Heart left ventricle (tissue), 16 donors: Measurements from ENCODE around the gene S100B. TPM values are rescaled to one million over a fixed set of nuclear protein-coding genes. Genes with fewer than 3 reads are reported as not detected.

Experiments
- ATAC-seq, 4 donors: fragments of 200-7000 bp; cut with Tn5 transposase; one replicate each; pipeline ENCODE4 v1.9.1; 2020 to 2022; ENCODE audit warnings: moderate library complexity in 4 of 4, mild to moderate bottlenecking in 3 of 4, moderate number of reproducible peaks in 1 of 4
- DNase-seq, 5 donors: peaks; one replicate each; pipeline ENCODE4 v3.0.0-alpha.2; 2020
- H3K27ac ChIP-seq, 12 donors: fragments of 200-600 bp; sonication (generic) in 4 of 12; one replicate each; pipeline versions ENCODE4 v1.5.0 to v1.8.0; 2016 to 2022; ENCODE audit warnings: mild to moderate bottlenecking in 2 of 12
- H3K27me3 ChIP-seq, 9 donors: fragments of 200-600 bp; sonication (generic) in 2 of 9; one replicate each; pipeline versions ENCODE4 v1.5.1 to v1.8.0; 2016 to 2022; ENCODE audit warnings: mild to moderate bottlenecking in 3 of 9
- H3K36me3 ChIP-seq, 9 donors: fragments of 200-600 bp; sonication (generic) in 2 of 9; one replicate each; pipeline versions ENCODE4 v1.5.0 to v1.8.0; 2018 to 2022; ENCODE audit warnings: mild to moderate bottlenecking in 2 of 9
- H3K4me1 ChIP-seq, 12 donors: fragments of 200-600 bp; sonication (generic) in 4 of 12; one replicate each; pipeline versions ENCODE4 v1.5.0 to v1.8.0; 2016 to 2022; ENCODE audit warnings: mild to moderate bottlenecking in 3 of 12
- H3K4me3 ChIP-seq, 12 donors: fragments of 200-600 bp; sonication (generic) in 4 of 12; one replicate each; pipeline versions ENCODE4 v1.5.0 to v1.8.0; 2017 to 2022; ENCODE audit warnings: mild to moderate bottlenecking in 9 of 12, moderate library complexity in 4 of 12
- H3K9me3 ChIP-seq, 12 donors: fragments of 200-600 bp; sonication (generic) in 4 of 12; one replicate each; pipeline versions ENCODE4 v1.5.0 to v1.8.0; 2016 to 2022; ENCODE audit warnings: mild to moderate bottlenecking in 1 of 12
- CTCF ChIP-seq, 12 donors: fragments of 200-600 bp; sonication (generic) in 4 of 12; IDR thresholded peaks; one replicate each; pipeline versions ENCODE4 v1.5.0 to v1.8.0; 2018 to 2022; ENCODE audit warnings: antibody characterized with exemption in 12 of 12, mild to moderate bottlenecking in 5 of 12
- POLR2A ChIP-seq, 2 donors: fragments of 450-650 bp; IDR thresholded peaks; one replicate each; pipeline ENCODE4 v1.6.1; 2017; ENCODE audit warnings: antibody characterized with exemption in 2 of 2, mild to moderate bottlenecking in 2 of 2, moderate library complexity in 2 of 2
- WGBS, 4 donors: extraction: QIAGEN DNeasy Blood & Tissue Kit in 2 of 4; methylation state at CpG; one replicate each; pipeline versions ENCODE4 v1.1.5 to v1.1.7; 2013 to 2018; 5-methylcytosine and 5-hydroxymethylcytosine counted together
- intact Hi-C, 10 donors: fragments of 100-400 bp; cut with DNase I; formaldehyde crosslinking; loops; one replicate each; pipeline versions ENCODE4 v1.11.1 to v1.14.2; 2022
- polyA plus RNA-seq, 2 donors: library from polyadenylated mRNA; stranded (reverse); fragments of 200-250 nt; gene quantifications; one replicate each; pipeline ENCODE4 v1.2.3, GENCODE V29; 2013
- total RNA-seq, 9 donors: library from RNA; depleted of rRNA in 2 of 9; stranded (reverse); fragments of >200 nt in 2 of 9; fragmentation: NEBNext Ultra II Directional in 3 of 9; extraction: Animal tissue kit (Norgen Biotek cat#: 25700) in 3 of 9; gene quantifications; one replicate each; pipeline versions ENCODE4 v1.1.0 to v1.2.4, GENCODE V29; 2016 to 2023
- donor health status: ischemic (EF 13 %, LVEDD 7.1; RV severe dilation, severe dysfunction).
- donor health status: healthy with polysubstance abuse.
- donor health status: DM: no; HTN: yes; CAD: no.
- donor health status: DM: no; HTN: no; CAD: no.
- donor health status: ischemic (EF 25% LVEDD 6.9; RV normal size, moderate dysfunction).
- donor health status: ischemic (EF 25% LVEDD 5.7; RV mildly dilated, moderate dysfunction).
- donor health status: healthy.
- donor health status: DM: yes; HTN: yes; CAD: no.
- donor health status: ischemic (EF 35%, LVEDD 5.7; RV mildly dilated, moderate dysfunction).
- donor health status: nonischemic (EF 11% LVEDD 7.7; RV severe dilation, severe dysfunction).
- donor health status: DM: yes; HTN: yes; CAD: no.
- donor health status: PGD.
- donor health status: ischemic (EF 29% LVEDD 5.4; RV normal size, mild dysfunction).
- donor health status: nonischemic (EF 23%, LVEDD 6.1; RV moderate dilation, normal function).

S100B gene
- total and polyA plus RNA-seq, 11 donors: 0.49 to 36.3 (median 3.3) TPM

- peaks cover 0 to 99% (median 87%) of the 10 kb centered on the region in 9 donors for H3K36me3 ChIP-seq
- no peaks in the 10 kb centered on the region for H3K27me3 ChIP-seq
- peak overlapping the region in 10 of 12 donors; percentile 11 to 82 (median 59) for H3K27ac ChIP-seq
- WGBS, 4 donors: 55 to 76% (median 74%) methylated on average over 16 of the region's 16 CpGs
- peaks cover 3 to 49% (median 15%) of the 10 kb centered on the region in 12 donors for H3K4me1 ChIP-seq
- no peak for TF ChIP-seq POLR2A (IDR thresholded peaks at IDR 0.05)
- TF ChIP-seq CTCF (IDR thresholded peaks at IDR 0.05): no peak
- no peak overlapping the region for H3K4me3 ChIP-seq
- peak in 1 of 5 donors; percentile 67 for DNase-seq
- intact Hi-C loops: no loop called here
- ATAC-seq: peak; percentile 66 to 80 (median 77)
- H3K9me3 ChIP-seq: no peaks in the 10 kb centered on the region
These were observed 49.2 kb downstream of the S100B start for GRCh38 chr21:46555678-46556077.

GRCh38 chr21:46555225-46555617 lies 49.7 kb downstream of the S100B start:
- Histone ChIP-seq H3K9me3 (no peaks in the 10 kb centered on the region), H3K36me3 (peaks cover 0 to 99% (median 87%) of the 10 kb centered on the region in 9 donors), H3K27ac (peak overlapping the region in 10 of 12 donors; percentile 11 to 82 (median 59)), H3K4me1 (peaks cover 3 to 50% (median 14%) of the 10 kb centered on the region in 12 donors), H3K4me3 (no peak overlapping the region), H3K27me3 (no peaks in the 10 kb centered on the region)
- no peak for TF ChIP-seq POLR2A (IDR thresholded peaks at IDR 0.05)
- TF ChIP-seq CTCF (IDR thresholded peaks at IDR 0.05): no peak
- intact Hi-C loops: no loop called here
- 64 to 83% (median 71%) methylated on average over 6 to 9 of the region's 9 CpGs for WGBS, 4 donors
- DNase-seq (no peak), ATAC-seq (peak in 3 of 4 donors; percentile 46 to 52 (median 47))

- intact Hi-C loops: no loop called here
- DNase-seq: no peak
- TF ChIP-seq POLR2A (IDR thresholded peaks at IDR 0.05) (no peak), CTCF (IDR thresholded peaks at IDR 0.05) (no peak)
- Histone ChIP-seq H3K27ac (peak overlapping the region in 5 of 12 donors; percentile 49 to 82 (median 70)), H3K4me1 (peaks cover 2 to 50% (median 9%) of the 10 kb centered on the region in 12 donors), H3K36me3 (peaks cover 0 to 99% (median 87%) of the 10 kb centered on the region in 9 donors), H3K9me3 (no peaks in the 10 kb centered on the region), H3K4me3 (no peak overlapping the region), H3K27me3 (no peaks in the 10 kb centered on the region)
- WGBS, 4 donors: 80 to 89% (median 86%) methylated on average over 18 to 30 of the region's 30 CpGs
- ATAC-seq: peak in 3 of 4 donors; percentile 4 to 13 (median 5)
These were observed 50.3 kb downstream of the S100B start for GRCh38 chr21:46554431-46555224.

- TF ChIP-seq POLR2A (IDR thresholded peaks at IDR 0.05): no peak
- no peak for TF ChIP-seq CTCF (IDR thresholded peaks at IDR 0.05)
- ATAC-seq (no peak), DNase-seq (no peak)
- Histone ChIP-seq H3K4me1 (peaks cover 0 to 44% (median 2%) of the 10 kb centered on the region in 12 donors), H3K27ac (no peak overlapping the region), H3K27me3 (no peaks in the 10 kb centered on the region), H3K4me3 (no peak overlapping the region), H3K9me3 (no peaks in the 10 kb centered on the region), H3K36me3 (peaks cover 0 to 100% (median 88%) of the 10 kb centered on the region in 9 donors)
- intact Hi-C loops: no loop called here
- 95 to 96% (median 95%) methylated on average over 13 of the region's 13 CpGs for WGBS, 4 donors
These were observed 50.9 kb downstream of the S100B start for GRCh38 chr21:46553993-46554392.
